GM21526 (cell line): ENCODE measurements around the gene PAPOLB.

Experiments
- ATAC-seq: cut with Tn5 transposase; IDR thresholded peaks from one replicate; pipeline ENCODE4 v1.9.1; 2021; ENCODE audit warnings: moderate library complexity; ENCODE audit not compliant: unreplicated experiment, low FRiP score

PAPOLB gene

DNA sequence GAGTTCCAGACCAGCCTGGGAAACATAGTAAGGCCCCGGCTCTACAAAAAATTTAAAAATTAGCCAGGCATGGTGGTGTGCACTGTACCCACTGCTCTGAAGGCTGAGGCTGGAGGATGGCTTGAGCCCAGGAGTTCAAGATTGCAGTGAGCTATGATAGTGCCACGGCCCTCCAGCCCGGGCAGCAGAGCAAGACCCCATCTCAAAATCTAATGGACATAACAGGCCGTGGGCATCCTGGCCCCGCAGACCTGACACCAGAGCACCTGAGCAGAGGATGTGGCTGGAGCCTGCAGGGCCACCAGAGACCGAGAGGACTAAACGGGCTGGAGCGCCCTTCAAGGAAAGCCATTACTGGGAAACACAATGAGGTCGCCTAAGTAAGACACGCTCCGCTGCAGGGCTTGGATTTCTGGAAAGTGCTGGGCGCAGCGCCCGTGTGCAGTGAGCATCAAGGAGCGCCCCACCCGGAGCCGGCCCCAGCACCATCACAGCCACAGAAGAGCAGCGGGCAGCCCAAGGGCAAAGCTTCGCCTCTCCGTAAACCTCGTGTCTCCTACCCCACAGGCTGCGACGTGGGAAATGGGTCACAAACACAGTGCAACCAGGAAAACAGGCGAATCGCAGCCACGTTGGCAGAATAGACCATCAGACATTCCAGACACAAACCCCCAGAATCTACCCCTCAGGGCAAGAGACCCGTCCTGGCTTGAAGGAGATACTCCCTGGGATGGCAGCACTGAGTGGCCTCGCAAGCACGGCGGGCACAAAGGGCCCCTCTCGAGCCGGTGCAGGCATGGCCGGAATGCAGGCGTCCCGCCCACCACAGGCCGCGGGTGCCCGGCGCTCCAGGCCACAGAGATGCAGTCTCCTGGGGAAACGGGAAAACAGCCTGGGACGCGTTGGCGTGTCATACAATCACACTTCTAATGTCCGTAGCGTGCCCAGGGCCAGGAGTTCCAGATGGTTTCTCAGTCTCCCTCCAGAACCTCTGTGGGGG lies 16.8 kb upstream of the PAPOLB start:
- ATAC-seq: no peak

DNA sequence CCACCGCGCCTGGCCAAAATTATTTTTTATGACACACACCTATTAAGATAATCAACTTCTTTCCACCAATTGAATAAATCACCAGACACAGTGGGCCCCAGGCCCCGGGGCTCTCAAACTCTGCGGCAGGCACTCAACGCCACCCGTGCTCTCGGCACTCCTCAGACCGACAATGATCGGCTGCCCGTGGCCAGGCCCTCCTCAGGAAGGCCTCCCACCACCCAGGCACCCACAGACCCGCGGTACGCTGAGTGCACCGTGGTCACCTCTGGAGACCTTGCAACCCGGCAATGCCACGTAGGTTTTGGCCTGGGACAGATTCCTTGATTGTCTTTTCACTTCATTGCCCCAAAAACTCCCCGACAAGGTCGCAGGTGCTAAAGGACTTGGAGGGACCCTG lies 14.8 kb upstream of the PAPOLB start:
- ATAC-seq: no peak

DNA sequence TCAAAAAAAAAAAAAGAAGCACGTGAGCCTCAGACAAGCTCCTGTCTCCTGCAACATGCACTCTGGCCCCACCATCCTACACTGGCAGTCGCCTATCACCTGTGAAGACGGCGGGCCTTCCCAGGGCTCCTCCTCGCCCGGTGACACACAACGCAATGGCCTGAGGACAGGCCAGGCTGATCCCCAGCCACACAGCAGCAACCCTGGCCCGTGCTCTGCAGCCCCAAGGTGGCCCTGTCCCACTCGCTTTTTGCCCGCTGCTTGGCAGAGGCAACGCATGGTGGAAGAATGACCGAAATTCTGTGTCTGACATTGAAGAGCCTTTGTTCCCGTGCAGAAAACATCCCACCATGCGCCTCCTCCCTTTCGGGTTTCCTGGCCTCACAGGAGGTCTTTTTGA lies 13.6 kb upstream of the PAPOLB start:
- no peak for ATAC-seq

DNA sequence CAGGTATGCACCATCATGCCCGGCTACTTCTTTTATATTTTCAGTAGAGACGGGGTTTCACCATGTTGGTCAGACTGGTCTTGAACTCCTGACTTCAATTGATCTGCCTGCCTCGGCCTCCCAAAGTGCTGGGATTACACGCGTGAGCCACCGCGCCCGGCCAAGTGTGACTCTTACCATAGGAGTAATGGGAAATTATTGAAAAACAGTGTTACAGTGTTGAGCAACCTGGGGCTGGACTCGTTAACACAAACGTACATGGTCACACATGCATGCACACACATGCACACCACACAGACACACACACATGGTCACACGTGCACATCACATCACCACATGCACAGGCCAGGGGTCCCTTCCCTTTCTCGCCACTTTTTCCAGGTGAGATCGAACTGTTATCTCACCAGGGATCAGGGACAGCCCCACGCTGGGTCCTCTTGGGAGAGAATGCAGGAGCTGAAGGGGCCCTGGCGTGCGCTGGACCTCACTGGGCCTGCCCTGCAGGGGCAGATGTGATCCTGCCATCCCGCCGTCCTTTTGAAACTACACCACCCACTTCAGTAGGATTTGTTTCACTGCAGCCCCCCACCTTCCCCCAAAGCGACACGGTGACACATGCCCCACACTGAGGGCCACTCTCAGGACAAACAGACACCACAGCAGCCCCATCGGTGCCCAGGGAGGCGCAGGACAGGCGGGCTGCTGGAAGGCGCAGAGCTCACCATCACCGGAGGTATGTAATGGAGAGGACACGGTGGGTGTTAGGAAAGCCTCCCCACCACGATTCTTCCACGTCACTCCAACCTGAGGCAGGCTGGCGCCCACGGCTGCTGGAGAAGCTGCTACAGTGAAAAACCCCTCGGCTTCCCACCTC lies 11.5 kb upstream of the PAPOLB start:
- ATAC-seq: no peak

DNA sequence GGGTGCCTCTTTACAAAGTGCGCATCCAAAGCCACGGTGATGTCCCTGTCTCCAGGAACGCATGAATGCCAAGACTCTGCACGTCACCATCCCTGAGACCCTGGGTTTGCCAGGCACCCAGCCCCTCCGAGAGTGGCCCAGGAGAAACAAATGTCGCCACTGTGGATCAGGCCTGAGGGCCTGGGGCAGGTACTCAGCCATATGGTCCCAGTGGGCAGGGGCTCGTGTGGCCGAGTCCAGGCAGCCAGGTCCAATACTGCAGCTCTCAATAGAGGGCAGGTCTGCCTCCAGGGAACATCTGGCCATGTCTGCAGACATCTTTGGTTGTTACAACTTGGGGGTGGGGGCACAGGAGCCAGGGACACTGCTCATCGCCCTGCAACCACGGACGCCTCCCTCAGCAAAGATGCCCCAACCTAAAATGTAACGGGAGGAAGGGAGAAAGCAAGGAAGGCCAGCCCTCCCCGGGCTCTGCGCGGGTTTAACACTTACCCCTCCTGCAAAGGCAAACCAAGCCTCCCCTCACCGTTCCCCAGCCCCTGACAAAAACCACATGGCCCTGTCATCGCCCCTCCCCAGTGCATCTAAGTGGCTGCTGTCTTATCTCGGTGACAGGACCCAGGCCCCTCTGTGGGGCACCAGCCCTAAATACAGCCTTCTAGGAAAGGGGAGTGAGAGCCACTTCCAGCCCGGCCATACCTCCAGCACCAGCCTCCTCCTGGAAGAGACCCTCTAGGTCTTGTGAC lies 10.3 kb upstream of the PAPOLB start:
- no peak for ATAC-seq

DNA sequence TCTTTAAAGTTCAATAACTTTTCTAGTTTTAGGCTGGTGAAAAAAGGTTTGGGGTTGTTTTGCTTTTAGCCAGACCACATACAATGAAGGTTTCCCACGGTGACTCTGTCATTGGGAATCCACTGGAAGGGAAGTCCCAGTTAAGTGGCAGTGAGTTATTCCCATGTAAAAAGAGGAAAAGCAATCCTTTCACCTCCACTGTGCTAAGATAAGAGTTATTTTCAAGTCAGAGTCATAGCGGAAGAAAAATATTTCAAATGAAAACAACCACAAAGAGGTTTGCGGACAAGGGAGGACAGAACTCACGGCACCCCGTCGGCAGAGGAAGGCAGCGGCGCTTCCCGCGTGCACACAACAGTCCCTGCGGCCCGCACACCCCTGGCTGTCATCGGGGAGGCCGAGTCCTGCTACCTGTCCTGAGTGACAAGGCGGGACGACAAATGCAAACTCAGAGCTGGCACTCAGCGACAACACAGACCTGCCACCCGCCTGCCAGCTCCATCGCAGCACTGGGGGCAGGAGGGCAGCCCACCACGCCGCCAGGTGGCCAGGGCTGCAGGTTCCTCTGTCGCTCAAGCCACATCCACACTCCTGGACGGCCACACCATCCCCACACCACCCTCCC lies 9.3 kb upstream of the PAPOLB start:
- no peak for ATAC-seq

DNA sequence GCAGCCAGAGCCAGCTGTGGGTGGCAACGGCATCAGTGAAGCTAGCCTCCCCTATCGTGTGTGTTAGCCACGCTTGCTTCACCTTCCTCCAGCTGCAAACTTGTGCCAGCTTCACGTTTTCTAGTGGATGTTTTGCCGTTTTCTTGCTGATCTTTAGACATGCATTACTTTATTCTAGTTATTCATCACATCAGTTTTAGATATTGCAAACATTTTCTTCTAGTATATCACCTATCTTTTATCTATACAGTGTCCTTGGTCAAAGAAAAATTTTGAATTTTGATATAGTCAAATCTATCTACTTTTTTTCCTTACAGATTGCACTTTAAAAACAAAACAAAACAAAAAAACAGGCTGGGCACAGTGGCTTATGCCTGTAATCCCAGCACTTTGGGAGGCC lies 6.7 kb upstream of the PAPOLB start:
- ATAC-seq: no peak

DNA sequence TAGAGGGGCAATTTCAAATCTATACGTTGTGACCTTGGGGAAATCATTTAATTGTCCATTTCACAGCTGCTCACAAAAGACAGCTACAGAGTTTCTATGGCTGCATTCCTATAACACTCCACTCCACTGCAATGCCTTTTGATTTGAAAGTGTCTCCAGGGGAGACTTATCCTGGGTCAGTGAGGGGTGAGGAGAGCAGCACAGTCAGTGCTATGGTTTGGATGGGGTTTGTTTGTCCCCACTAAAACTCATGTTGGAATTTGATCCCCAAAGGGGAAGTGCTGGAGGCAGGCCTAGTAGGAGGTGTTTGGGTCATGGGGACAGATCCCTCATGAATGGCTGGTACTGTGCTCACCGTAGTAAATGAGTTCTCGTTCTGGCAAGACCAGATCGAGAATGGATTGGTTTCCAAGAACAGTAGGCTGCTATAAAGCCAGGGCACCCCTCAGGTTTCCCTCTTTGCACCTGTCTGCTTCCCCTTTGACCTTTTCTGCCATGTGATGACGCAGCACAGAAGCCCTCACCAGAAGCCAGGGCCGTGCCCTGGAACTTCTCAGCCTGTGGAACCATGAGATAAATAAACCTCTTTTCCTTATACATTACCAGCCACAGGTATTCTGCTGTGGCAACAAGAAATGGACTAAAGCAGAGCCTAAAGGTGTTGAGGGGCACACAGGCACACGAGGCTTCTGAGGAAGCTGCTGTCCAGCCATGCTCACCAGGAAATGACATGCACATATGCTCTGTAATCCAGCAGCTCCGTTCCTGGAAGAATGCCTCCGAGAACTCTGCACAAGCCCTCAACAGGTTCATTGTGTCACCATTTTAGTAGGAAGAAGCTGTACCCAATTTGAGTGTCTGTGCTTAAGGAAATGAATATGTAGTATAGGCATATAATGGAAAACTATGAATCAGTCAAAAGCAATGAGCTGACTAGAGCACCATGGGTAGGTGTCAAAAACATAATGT lies 5.0 kb upstream of the PAPOLB start:
- no peak for ATAC-seq

DNA sequence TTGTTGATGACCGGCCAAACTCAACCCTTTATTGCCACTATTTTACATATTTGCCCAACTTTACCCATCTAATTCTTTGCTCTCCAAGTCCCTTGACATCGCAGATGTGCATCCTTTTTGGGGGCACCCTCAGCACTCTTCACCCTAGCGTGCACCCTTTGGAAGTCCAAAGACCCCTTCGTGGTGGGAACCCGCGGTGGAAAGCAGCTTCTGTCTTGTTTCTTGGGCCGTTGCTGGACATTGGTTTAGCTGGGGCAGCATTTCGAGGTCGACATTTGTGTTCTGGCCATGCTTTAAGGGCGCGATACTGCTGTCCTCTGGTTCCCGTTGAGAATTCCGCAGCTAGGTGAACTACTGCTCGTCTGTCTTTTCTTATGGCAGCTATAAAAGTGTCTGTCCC lies 326 bp upstream of the PAPOLB start:
- no peak for ATAC-seq

DNA sequence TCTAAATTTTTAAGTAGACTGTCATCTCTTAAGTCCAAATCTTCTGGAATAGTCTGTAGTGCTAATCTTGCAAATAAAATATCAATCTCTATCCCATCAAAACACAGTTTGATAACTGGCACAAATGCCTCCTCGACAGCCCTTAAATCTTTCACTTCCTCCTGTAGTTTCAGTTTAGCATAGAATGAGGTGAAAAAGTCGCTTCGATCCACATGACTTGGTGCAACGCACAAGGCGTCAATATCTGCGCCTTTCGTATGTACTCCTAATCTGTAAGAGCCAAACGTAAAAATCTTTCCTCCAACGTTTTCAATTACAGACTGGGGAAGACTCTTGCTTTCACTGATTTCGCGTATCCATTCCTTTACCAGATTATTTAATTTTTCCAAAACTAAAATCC lies 603 bp downstream of the PAPOLB start:
- ATAC-seq: no peak

DNA sequence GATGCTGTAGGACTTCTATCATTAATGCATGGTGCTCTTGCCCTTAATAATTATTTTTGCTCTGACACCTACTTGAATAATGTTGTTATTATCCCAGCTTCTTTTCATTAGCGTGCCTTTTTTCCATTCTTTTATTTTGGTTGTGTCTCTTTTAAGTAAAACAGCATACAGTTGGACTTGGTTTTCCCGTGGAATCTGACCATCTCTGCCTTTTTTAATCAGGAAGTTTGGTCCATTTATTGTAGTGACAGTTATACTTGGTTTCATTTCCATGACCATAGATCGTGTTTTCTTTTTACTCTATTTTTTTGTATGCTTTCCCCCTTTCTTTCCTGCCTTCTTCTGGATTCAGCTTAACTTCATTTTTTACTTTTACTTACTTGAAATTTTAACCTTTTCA lies 4.6 kb downstream of the PAPOLB start:
- ATAC-seq: no peak

DNA sequence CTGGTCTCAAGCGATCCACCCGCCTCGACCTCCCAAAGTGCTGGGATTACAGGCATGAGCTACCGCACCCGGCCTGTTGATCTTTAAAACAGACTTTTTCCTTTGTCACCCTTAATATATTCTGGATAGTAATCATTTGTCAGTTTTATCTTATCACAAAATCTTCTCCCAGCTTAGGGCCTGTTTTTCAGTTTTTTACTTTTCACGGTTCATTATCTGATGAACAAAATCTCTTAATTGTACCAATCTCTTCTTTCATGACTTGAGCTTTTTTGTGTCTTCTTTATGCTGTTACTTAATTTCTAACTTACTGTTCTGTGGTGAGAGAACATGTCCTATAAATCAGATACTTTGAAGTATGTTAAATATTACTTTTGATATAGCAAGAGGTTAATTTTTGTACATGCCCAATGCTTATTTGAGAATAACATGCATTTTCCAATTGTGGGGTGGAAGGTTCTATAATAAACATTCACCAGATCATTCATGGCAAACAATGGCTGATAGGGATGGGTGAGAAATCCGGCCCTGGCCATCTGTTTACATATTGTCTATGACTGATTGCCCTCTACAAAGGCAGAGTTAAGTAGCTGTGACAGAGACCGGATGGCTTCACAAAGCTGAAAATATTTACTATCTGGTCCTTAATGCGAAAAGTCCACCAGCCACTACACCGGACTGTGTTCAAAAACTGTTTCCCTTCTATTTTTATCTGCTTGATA lies 5.3 kb downstream of the PAPOLB start:
- no peak for ATAC-seq

DNA sequence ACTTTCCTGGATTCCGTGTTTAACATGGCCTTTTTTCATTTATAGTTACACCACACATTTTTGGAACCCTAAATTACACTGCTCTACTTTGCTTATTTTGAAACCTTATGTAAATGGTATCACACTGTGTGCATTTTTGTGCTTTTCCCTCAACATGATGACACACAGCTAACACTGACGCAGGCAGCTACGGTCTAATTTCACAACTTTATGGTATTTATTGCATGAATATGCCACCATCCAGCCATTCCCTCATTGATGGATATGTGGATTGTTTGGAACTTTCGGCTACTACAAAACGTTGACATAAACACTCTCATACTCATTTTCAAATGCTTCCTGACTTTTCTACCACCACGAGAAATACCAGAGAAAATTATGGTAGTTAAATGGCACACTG lies 6.9 kb downstream of the PAPOLB start:
- ATAC-seq: no peak

DNA sequence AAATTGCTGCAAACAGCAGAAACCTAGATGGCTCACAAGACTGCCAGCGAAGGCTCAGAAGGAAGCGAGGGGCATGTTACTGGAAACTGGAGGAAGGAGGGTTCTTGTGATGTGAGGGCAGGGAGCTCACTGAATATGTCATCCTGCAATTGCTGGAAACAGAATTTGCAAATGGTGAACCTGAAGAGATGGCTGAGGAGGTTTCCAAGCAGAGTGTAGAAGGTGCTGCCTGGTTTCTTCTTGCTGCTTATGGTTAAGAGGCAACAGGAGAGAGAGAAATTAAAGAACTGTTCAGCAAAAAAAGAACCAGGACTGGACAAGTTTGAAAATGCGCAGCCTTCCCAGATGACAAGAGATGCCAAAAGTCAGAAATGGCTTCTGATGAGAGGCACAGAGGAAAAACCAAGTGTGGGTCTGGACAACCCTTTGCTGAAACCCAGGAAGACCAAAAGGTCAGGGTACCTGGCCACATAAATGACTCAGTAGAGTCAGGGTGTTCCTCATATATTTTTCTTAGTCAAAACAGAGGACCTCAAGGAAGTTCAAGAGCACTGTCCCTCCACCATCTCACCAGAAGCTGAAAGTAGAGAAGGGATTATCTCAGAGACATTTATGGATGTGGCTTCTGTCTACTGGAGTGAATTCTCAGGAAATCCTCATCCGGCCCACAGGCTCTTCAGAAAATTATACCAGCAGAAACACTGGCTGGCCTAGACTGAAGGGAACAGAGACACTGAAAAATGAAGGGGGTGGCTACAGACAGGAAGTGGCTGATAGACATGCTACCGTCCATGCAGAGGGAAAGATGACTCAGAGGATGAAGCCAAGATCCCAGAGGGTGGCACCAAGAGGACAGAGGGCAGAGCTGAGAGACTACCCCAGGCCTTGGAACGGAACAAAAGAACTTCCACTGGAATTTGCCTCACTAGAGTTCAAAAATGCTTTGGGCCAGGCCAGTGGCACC lies 10.1 kb downstream of the PAPOLB start:
- ATAC-seq: no peak

DNA sequence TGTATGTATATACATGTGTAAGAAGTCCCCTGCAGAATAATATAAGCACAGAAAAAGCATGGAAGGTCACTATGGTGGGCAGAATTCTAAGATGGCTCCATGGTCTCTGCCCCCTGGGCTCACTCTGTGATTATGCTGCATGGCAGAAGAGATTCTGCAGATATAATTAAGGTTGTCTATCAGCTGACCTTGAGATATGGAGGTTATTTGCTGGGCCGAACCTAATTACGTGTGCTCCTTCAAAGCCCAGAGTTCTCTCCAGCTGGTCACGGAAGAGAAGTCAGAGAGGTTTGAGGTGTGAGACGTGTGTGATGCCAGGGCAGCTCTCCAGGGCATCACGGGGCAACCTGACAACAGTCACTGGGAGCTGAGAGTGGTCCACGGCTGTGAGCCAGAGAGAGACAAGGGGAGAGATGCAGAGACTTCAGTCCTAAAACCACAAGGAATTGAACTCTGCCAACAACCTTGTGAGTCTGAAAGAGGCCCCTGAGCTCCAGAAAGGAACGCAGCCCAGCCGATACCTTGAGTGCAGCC lies 11.5 kb downstream of the PAPOLB start:
- ATAC-seq: no peak

DNA sequence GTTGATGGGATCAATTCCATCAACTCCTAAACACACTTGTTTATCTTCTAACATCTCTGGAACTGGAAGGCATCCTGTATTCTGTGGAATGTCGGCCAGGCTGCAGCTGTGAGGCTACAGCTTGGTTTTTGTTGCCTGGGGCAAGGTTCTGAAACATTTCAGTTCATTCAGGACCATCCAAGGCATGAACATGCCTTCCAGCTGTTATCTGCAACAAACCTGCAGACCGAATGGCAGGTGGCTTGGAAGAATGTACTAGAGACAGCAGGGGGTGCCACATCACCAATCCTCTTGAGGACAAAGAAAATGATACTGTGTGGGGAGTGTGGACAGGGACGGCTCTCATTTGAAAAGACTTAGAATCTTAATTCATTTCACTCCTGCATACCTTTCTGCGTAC lies 12.4 kb downstream of the PAPOLB start:
- ATAC-seq: no peak

DNA sequence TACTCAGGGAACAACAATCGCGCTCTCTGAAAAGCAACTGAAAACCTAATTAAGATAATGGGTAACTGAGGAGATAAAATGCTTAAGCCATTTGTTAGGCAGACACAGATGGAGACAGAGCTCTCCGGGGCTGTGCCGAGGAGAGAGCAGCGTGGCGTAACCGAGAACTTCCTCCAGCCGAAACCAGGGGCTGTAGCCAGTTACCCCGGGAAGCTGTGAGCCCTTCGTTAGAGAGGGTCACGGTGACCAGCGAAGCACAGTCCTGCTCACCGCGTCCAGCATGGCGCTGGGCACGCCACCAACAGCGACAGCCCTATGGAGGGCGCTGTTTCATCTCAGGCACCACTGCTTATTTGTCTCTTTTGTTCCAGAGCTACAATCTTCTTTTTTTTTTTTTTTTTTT lies 16.1 kb downstream of the PAPOLB start:
- no peak for ATAC-seq
